HS-27A (cell line): ENCODE data around the gene CSRP1.
A peak's percentile ranks its signal among the peaks of the same experiment; 100 is the strongest.
"Not testable (repeated sequence)": the region's sequence is repeated elsewhere in the genome, so short reads cannot be mapped to it uniquely, and the experiment has no call there.

Source experiments
- DNase-seq: peaks from one replicate; pipeline ENCODE4 v3.0.0-alpha.2; 2012; ENCODE audit warnings: low read depth, missing footprints

The CSRP1 gene

DNA sequence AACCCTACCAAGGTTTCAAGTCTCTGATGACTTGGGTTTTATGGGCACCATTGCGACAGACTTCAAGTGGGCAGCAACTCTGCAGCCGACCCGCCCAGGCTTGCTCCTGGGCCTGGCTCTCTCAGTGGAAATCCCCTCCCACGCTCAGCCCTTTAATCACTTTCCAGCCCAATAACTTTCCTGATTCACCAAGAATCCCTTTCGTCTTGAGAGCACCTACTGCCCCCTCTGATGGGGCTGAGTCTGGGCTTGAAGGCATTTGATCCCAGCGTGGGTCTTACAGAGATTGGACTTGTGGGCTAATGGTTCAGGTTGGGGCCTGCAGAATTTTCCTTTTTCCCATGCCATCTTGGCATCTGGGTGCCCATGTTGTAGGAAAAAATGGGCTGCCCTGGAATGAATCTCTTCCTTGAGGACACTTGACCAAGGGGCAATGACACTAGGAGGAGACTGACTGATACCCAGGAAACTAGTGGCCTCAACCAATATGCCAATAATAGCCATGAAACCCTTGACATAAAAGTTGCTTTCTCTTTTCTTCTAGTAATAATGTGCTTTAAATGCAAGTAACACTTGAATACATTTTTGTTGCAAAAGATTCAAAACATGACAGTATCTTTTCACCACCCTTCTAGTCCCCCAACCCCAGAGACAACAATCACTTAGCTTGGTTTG is 30.1 kb downstream of the CSRP1 start:
- no peak for DNase-seq

DNA sequence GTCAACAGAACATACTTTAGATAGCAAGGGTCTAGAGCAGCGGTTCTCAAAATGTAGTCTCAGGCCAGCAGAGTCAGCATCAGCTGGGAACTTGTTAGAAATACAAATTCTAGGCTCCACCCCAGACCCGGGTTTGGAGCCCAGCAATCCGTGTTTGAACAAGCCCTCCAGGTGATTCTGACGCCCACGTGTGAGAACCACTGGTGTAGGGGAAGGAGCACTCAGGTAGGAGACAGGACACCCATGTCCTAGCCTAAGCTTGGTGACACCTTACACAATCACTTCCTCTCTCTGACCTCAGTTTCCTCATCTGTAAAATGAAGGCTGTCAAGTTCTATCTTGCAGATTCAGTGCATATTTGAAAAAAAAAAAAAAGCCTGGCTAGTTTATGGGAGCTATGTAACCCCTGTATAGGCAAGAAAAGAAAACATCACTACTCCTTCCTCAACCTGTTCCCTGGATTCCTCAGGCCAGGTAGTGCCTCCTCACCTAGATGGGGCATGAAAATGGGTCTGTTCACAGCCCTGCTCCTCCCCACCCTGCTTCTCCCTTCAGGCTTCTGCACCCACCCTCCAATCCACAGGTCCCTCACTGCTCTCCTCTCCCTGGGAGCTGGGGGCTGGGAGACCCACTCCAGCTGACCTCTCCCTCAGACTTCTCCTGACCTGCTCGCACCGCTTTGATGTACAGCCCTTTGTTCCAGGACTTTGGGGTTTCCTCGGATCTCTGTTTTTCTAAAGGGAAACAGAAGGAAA is 30.8 kb downstream of the CSRP1 start:
- no peak for DNase-seq

DNA sequence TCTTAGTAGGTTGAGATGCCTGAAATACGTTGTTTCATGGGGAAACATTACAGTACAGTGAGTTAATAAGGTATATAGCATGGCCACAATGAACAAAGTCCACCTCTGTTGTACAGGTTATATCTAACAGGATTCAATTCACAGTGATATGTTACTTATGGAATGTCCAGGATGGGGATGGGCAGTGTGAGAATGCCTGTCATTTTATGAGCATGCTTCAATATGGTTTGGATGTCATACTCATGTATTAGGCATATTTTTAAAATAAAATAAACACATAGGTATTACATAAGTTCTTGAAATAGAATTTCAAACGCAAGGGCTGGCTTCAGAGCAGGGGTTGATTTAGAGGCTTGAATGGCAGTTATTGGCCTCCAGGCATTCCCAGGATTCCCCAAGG is 31.8 kb downstream of the CSRP1 start:
- DNase-seq: no peak

DNA sequence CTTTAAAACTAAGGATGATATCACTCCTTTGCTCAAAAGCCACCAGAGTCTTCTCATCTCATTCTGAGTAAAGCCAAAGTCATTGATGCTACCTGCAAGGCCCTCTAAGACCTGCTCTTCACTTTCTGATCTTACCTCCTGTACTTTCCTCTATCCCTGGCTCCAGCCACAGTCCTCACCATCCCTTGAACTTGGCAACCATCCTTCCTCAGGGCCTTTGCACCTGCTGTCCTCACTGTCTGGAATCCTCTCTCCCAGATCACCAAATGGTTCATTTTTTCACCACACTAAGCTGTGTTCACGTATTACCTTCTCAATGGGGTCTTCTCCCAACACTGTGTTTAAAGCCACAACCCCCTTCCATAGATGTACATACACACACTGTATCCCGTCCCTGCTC is 33.6 kb downstream of the CSRP1 start:
- no peak for DNase-seq

DNA sequence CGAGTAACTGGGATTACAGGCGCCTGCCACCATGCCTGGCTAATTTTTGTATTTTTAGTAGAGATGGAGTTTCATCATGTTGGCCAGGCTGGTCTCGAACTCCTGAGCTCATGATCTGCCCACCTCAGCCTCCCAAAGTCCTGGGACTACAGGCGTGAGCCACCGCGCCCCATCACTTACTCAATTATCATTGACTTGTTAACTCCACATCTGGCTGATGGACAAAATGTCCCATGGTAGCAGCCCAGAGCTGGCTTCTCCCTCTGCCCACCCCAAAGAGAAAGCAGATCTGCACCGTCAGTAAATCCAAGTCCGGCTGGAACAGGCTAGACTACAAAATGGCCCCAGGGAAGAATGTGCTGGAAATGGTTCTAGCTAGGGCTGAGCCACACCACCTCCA is 34.6 kb downstream of the CSRP1 start:
- not testable (repeated sequence) for DNase-seq

DNA sequence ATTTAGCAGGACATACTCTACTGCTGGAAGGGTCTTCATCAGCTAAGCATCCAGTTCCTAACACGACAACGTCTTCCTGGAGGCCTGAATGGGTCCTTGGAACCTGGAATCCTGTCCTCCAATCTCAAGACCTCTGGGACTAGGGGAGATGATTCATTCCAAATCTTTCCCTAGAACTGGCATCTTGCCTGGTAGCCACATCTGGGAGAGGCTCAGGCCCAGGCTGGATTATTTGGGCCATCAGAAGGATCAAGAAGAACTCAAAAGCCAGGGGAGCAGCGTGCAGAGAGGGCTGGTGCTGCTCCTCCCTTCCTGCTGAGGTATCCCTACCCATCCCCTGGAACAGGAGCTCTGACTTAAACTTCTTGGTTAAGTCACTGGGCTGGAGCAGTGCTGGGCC is 35.2 kb downstream of the CSRP1 start:
- DNase-seq: peak; percentile 79

DNA sequence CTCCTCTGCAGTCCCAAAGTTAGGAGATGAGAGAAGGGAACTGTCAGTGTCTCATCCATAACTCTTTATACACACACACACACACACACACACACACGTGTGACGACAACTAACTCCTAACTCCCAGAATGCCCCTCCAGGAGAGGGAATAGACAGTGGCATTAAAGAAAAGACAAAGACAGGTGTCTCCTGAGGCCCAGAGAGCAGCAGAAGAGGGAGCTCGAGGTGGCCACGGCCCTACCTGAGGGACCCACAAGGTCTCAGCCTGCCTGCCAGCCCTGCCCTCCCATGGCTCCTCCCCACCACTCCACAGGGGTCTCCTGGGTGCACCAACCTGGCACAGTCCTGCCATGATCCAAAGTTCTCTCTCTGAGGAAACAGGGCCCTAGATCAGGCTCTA is 36.3 kb downstream of the CSRP1 start:
- no peak for DNase-seq

DNA sequence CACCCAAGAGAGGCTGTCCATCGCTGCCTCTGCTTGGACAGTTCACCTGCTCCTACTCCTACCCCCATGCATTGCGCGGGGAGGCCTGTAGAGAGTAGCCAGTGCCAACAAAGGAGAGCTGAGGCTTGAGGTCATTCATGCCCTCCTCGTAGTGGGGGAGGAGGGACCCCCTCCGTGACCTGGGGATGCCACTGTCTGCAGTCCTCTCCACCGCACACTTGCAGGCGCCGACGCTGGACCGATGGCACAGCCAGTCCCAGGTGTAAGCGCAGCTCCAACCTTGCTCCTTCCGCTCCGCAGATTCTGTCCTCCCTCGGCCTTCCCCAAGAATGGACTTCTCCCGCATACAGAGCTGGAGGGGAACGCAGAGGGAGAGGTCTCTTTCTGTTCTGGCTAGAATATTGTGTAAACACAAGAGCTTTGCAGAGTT is 37.3 kb downstream of the CSRP1 start:
- DNase-seq: no peak

DNA sequence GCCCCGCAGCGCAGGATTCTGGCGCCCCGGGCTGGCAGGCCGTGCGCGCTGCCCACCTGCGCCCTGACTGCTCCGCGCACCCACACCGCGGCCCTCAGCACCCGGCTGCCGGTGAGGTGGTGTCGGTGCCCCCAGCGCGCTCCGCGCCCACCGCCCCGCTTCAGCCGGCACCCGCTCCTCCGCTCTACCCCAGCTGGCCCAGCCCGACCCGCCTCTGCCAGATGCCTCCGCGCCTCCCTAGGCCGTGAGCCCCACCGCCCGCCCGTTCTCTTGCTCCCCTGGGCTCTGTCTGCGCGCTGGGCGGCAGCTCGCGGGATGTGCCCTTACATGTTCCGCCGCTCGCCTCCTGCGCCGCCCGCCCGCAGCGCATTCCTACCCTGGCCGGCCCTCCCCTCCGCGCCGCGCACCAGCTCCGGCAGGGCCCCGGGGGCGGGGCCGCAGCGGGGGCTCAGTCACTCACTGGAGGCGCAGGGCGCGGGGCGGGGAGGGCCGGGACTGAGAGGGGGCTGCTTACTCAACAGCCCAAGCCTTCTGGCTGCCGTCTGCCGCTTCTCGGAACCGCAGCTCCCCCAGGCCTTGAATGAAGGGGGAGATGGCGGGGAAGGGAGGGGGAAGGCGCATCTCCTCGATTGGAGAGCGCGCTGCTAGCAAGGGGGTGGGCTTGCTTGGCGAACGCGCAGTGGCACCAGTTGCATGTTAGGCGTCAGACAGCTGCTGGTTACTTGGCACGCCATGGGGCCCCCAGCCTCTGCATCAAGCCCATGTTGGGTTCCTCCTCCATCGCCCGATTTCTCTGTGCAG is 37.9 kb downstream of the CSRP1 start, which contains the start of gene PHLDA3:
Gene PHLDA3, minus strand, starts transcription at position 345 of the 801 bp plus-strand sequence. CDS start 402 bp downstream, outside the sequence.
- DNase-seq: no peak

DNA sequence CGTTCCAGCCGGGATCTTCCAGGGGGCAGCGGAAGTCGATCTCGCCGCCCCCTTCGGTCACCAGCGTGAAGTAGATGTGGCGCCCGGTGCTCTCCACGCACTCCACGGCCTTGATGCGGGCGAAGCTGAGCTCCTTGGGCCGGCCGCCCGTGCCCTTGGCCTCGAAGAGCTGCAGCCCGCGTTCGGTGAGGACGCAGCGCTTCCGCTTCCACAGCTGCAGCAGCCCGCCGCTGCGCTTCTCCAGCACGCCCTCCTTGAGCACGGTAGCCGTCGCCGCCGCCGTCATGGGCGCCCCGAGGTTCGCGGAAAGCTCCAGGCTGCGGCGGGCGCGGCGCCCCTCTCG is 38.5 kb downstream of the CSRP1 start:
- no peak for DNase-seq

DNA sequence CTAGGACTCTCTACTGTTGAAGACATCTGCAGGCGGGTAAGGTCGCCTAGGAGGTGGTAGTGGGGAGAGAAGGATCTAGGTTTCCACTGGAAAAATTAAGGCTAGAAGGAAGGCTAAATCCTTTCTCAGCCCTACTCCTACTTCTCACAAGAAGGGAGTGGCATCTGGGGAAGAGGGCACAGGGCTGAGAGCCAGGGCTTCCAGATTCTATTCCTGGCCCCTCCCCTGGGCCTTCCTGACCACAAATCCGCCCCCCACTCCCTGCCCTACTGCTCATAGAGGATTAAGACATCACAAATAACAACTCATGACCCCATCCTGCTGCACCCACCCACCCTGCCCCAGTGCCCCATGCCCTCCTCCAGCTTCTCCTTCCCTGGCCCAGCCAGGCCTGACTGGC is 40.4 kb downstream of the CSRP1 start:
- no peak for DNase-seq

DNA sequence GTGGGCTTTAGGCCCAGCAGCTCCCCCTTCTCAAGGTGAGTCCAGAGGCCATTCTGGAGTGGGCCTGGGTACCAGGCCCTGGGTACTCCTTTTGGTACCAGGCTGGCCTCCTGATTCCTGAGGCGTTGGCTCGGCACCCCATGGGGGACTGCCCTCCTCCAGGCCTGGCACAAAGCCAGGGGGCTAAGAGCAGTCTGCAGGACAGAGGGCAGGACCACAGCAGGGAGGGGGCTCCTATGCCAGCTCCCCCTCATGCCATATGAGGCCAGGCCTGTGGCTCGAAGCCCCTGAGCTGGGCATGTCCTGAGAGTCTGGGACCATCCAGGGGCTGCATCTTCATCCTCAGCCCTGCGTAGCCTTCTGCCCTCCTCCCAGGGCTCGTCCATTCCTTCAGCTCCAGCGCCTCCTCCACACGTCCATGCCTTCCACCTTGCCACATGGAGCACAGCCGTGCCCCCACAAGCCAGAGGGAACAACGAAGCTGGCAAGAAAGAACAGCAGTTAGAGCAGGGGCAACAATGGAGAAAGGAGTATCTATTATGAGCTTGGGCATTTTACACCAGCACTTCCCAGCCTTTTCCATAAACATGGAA is 41.1 kb downstream of the CSRP1 start:
- DNase-seq: no peak

DNA sequence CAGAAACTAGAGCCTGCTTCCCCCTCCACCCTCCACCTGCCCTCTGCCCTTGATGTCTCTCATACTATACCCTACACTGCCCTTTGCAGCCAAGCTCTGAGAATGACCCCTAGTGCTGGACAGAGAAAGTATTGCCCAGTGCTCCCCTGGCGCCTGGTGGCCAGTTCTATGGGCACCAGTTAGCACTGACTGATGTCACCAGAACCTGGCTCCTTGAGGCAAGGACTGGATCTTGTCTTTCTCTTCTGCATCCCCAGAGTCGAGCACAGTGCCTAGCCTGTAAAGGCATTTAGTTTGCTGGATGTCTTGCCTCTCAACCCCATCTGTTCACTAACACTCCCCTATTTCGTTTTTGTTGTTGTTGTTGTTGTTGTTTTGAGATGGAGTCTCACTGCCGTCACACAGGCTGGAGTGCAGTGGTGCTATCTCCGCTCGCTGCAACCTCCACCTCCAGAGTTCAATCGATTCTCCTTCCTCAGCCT is 43.8 kb downstream of the CSRP1 start:
- DNase-seq: no peak

DNA sequence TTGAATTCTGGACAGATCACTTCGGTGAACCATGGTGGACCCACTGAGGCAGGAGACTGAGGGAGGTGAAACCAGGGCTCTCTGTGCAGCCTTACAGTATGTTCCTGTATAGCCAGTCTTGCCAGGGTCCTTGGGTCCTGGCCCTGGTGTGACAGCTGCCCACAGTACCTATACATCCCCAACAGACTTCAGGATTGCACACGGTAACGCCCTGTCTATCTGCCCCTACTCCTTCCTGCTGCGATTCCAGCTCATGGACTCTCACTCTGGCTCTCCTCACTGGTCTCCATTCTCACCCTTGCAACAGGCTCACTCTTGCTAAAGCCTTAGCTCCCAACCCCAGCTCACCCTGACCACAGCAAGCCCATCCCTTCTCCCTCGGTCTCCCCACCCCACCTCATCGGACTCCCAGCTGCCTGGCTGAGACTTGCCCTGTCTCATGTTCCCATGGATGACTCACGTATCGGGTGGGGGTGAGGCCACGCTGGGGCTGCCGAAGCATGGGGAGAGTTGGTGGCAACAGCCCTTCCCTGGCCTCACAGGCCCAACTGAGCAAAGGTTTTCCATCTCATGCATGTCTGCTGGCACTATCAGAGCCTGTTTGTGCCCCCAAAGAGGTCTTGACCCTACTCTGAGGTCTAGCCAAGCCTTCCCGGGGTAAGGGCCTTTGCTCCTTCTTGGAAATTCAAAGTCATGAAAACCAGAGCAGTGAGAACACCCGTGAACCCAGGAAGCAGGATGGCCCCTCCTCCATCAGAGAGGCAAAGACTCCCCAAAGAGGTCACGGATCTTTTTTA is 45.1 kb downstream of the CSRP1 start:
- peak; percentile 90 for DNase-seq

DNA sequence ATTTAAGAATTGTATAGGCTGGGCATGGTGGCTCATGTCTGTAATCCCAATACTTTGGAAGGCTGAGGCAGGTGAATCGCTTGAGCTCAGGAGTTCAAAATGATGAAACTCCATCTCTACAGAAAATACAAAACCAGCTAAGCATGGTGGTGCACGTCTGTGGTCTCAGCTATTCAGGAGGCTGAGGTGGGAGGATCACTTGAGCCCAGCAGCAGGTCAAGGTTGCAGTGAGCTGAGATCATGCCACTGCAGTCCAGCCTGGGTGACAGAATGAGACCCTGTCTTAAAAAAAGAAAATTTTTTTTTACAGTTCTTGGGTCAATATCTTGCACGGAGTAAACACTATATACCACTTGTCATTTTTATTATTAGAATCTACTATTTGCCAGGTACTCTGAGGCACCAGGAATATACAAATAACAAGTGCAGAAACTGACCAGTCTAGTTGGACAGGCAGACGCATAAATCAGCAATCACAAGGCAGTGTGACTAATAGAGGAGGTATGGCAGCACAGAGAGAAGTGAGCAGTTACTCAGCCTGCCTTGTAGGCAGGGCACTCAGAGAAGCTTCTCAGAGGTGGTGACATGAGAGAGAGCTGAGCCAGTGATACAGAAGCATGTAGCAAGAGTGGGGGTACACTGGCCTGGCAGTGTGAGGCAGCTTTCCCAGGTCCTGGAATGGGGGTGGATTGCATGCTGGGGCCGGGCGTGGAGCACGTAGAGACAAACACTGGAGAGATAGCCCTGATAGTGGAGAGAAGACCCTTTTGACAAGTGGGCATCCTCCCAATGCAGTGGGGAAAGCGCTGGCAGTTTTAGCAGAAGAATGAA is 45.9 kb downstream of the CSRP1 start:
- peak; percentile 85 for DNase-seq

DNA sequence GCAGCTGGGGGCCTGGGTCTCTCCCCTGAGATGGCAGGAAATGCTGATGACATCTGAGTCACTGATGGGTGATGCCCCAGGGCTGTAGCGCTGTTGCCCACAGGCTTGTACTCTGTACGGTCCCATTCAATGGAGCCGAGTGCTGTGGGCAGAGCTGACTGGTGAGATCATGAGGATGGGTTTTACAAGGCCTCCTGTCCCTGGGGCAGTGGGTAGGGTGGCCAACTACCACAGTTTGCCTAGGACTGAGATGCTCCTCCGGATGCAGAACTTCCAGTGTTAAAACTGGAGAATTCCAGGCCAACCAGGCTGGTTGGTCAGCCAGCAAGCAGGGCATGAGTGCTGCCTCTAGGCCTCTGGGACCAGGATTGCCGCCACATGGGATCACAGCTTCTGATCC is 47.1 kb downstream of the CSRP1 start:
- DNase-seq: no peak

DNA sequence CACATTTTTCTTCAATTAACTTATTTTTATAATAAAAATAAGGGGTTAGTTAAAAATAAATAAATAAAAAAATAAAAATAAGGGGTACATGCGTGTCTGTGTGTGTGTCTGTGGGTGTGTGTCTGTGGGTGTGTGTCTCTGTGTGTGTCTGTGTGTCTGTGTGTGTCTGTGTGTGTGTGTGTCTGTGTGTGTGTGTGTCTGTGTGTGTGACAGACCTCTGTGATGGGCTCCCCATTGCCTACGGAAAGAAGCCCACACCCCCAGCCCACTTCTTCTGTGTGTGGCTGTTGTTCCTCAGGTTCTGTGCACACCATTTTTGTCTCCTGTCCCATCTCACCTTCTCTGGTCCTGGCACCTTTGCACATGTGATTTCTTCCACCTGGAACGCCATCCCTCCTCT is 47.9 kb downstream of the CSRP1 start:
- no peak for DNase-seq

DNA sequence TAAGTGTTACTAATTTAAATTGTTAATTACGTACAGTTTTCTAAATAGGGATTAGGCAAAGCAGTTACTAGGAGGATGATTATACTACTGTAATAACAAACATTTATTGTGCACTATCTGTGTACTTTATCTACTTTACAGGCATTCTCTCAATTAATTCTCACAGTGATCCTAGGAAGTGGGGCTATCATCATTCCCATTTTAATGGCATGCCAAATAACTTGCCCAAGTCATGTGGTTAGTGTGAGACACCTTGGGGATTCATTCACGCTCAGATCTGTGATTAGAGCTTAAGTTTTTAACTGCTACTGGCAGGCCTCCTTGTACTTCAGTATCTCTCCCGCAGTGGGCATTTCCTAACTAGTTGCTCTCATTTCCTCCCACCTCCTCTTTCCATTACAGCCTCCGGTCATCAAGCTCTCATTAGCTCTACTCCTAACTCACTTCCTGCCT is 49.4 kb downstream of the CSRP1 start:
- DNase-seq: no peak

DNA sequence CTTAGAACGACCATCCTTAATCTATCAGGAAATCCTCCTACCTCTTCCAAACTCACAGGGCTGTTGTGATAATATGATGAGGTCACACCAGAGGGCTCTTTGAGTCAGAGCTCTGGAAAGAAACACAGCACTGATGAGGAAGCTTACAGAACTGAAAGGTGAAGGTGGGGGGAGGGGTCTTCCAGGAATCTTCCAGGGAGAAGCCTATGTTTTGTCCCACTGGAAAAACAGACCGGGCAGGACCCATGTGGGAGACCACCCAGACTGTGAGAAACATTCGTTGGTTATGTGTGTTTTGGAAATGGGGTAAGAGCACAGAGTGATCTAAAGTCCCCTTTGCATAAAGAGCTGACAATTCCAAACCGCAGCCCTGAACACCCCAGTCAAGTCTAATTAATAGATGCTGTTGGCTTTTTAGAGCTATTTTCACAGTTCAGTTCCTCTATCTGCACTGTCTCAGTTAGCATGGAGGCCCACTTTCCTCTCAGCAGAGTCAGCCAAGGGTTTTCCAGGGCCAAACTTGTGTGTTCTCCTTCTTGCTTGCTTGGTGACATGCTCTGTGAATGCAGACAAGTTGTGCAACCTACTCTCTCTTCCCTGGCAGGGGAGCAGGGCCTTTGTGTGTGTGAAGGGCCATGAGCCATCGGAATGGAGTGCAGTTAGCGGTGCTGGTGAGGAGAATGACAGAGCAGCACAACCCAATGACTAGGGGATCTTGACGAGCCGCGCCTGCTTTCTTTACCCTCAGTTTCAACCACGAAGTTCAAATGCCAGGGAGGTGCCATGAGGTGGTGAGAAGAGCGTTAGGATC is 50.2 kb downstream of the CSRP1 start:
- no peak for DNase-seq

DNA sequence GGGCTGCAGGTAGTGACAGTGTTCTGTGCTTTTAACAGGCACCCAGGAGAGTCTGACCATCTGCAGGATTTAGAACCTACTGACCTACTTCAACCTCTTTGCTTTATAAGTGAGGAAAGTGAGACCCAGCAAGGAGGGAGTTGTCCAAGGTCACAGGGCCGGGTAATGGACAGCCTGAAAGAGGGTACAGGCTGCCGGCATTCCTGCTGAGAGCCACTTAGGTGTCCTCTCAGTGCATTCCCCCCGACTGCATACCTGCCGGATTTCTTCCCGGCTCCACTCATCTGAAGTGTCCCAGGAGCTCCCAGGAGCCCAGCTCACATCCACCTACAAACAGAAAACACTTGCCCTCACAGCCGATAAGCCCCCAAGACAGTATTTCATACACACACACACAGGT is 51.8 kb downstream of the CSRP1 start:
- DNase-seq: no peak
